HG03460 (cell line): ENCODE measurements around the gene RABGEF1.
A peak's percentile ranks its signal among the peaks of the same experiment; 100 is the strongest.
"Not testable (repeated sequence)": the region's sequence is repeated elsewhere in the genome, so short reads cannot be mapped to it uniquely, and the experiment has no call there.

Source experiments
- ATAC-seq: cut with Tn5 transposase; IDR thresholded peaks from one replicate; pipeline ENCODE4 v1.9.1; 2021; ENCODE audit not compliant: unreplicated experiment

The RABGEF1 gene

GRCh38 chr7:66740302-66740979, at the start of gene RABGEF1:
TSS of gene RABGEF1 (plus strand) at chr7:66740733. CDS start at chr7:66771900, 31,167 bp downstream.
- peak; percentile 83 for ATAC-seq

- no peak for ATAC-seq
Observed at GRCh38 chr7:66693331-66693730, 47.2 kb upstream of the RABGEF1 start.

GRCh38 chr7:66694286-66694685, 46.2 kb upstream of the RABGEF1 start:
- no peak for ATAC-seq

- ATAC-seq: not testable (repeated sequence)
Observed at GRCh38 chr7:66695417-66695816, 45.1 kb upstream of the RABGEF1 start.

- ATAC-seq: not testable (repeated sequence)
Observed at GRCh38 chr7:66696134-66696533, 44.4 kb upstream of the RABGEF1 start.

GRCh38 chr7:66696774-66697191, 43.8 kb upstream of the RABGEF1 start:
- ATAC-seq: no peak

- no peak for ATAC-seq
Observed at GRCh38 chr7:66697449-66698438, 42.8 kb upstream of the RABGEF1 start.

- ATAC-seq: no peak
Observed at GRCh38 chr7:66698652-66699205, 41.8 kb upstream of the RABGEF1 start.

- no peak for ATAC-seq
Observed at GRCh38 chr7:66699998-66700397, 40.5 kb upstream of the RABGEF1 start.

GRCh38 chr7:66700633-66701131, 39.9 kb upstream of the RABGEF1 start:
- ATAC-seq: no peak

GRCh38 chr7:66707825-66708224, 32.7 kb upstream of the RABGEF1 start:
- ATAC-seq: no peak

GRCh38 chr7:66710752-66711151, 29.8 kb upstream of the RABGEF1 start:
- ATAC-seq: not testable (repeated sequence)

GRCh38 chr7:66713687-66714086, 26.8 kb upstream of the RABGEF1 start:
- no peak for ATAC-seq

GRCh38 chr7:66716634-66717033, 23.9 kb upstream of the RABGEF1 start:
- ATAC-seq: not testable (repeated sequence)

- ATAC-seq: no peak
Observed at GRCh38 chr7:66720561-66720960, 20.0 kb upstream of the RABGEF1 start.

GRCh38 chr7:66725843-66726242, 14.7 kb upstream of the RABGEF1 start:
- ATAC-seq: no peak

- ATAC-seq: no peak
Observed at GRCh38 chr7:66727058-66727457, 13.5 kb upstream of the RABGEF1 start.

- no peak for ATAC-seq
Observed at GRCh38 chr7:66728571-66728970, 12.0 kb upstream of the RABGEF1 start.

GRCh38 chr7:66729274-66729673, 11.3 kb upstream of the RABGEF1 start:
- no peak for ATAC-seq

- ATAC-seq: no peak
Observed at GRCh38 chr7:66731986-66732385, 8.5 kb upstream of the RABGEF1 start.

- no peak for ATAC-seq
Observed at GRCh38 chr7:66732439-66732838, 8.1 kb upstream of the RABGEF1 start.
